Endometrial microvascular endothelial cells (primary cell): ENCODE data around the gene PIGU. TPM values are rescaled to one million over a fixed set of nuclear protein-coding genes. Genes with fewer than 3 reads are reported as not detected.

Experiments
- total RNA-seq: library from RNA; depleted of rRNA; stranded (reverse); fragments of >200 nt; gene quantifications from one replicate; pipeline ENCODE4 v1.2.3, GENCODE V29; 2015; ENCODE audit errors: inconsistent ontology term

Gene PIGU
- total RNA-seq, 1 donor from 2014 or later: 22.5 TPM

Other genes starting within 250 kb of the PIGU start
- 137 TPM for gene DYNLRB1, start 160.7 kb downstream of the PIGU start, total RNA-seq
- 20.1 TPM for gene MAP1LC3A, start 118.4 kb downstream of the PIGU start, total RNA-seq
- 5.4 TPM for gene TP53INP2, start 27.3 kb upstream of the PIGU start, total RNA-seq
- gene NCOA6, start 148.6 kb upstream of the PIGU start, total RNA-seq: 12.4 TPM
- gene GGT7, start 195.8 kb upstream of the PIGU start, total RNA-seq: 0.19 TPM
- 38.2 TPM for gene ACSS2, start 199.5 kb upstream of the PIGU start, total RNA-seq